Activated T-helper 1 cell treated with Interleukin-2 at 50 U/mL for 16 hours (primary cell): ENCODE measurements around the gene MTA1.

ENCODE experiments used
- DNase-seq: peaks from one replicate; pipeline ENCODE4 v3.0.0-alpha.2; 2020; ENCODE audit warnings: low read depth

MTA1 gene

GRCh38 chr14:105419195-105420091 is at the start of gene MTA1:
Gene MTA1 (plus strand): TSS chr14:105419827. CDS start chr14:105420036, 209 bp downstream.
- peak; percentile 33 for DNase-seq

DNA sequence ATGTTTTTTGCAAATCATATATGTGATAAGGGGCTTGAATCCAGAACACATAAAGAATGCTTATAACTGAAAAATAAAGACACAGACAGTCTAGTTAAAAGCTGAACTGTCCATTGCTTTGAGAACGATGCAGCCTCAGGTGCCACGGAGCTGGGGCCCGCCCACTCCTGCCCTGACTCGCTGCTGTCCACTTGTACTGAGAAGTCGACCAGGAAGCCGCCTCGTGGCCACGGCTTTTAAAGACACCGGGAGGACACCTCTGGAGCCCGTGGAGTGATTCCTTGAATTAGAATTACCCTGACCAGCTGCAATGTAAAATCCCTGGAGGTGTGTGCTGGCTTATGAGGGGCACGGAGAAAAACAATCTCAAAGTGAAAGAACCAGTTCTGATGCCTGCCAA is 45.2 kb upstream of the MTA1 start:
- DNase-seq: no peak

- DNase-seq: no peak
Observed at GRCh38 chr14:105375635-105376057, 44.0 kb upstream of the MTA1 start.

DNA sequence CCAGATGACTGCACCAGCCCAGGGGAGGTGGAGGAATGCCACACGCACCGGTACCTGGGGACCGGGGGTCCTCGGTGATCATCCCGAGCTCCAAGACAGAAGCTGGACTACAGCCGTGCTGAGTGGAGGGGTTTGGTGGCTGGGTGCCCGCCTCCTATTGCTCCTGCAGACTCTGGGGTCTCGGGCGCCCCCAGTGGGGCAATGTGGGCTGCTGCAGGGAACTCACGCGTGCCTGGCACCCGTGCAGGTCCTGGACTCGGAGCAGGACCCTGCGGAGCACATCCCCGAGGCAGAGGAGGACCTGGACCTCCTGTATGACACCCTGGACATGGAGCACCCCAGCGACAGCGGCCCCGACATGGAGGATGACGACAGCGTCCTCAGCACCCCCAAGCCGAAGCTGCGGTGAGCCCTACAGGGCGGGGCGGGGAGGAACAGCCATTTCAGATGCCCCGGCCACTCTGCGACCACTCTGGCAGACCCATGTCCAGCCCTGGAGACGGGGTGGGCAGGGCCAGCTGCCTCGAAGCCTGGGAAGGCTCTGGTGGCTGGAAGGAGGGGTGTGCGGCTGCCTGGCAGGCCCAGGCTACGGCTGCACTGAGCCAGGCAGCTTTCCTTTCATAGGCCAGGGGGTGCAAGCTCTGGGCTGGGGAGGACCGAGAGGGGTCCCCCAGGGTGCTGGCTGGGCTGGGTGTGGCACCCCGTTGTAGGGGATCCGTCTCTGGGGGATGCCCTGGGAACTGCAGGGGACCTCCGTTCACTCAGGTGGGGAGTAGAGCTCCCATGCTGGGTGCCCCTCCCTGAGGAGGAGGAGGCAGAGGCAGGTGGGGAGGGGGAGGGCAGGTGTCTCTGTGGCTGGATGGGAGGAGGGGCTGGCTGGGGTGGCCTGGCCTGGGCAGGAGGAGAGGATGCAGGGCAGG is 42.8 kb upstream of the MTA1 start:
- DNase-seq: no peak

DNA sequence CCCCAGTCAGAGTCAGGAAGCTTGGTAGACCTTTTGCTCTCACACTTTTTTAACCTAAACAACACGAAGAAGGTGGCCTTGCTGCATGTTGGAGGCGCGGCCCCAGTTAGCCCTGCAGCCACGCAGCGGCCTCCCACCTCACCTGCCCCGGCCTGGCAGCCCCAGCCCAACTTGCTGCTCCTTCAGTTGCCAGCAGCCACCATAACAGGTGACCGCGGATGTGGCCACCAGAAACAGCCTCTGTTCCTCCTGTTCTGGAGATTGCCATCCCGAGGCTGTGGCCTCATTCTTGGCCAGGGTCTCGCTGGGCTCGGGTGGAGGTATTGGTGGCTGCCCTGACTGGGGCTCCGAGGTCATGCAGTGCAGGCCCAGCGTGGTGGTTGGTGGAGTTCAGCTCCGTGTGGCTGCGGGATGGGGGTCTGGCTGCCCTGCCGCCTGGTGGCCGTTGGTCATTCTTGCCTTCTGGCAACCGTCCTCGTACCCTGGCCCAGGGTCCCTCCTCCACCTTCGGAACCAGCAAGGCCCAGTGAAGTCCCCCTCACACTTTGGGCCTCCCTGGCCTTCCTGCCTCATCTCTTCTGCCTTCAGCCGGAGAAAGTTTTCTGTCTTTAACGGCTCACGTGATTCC is 42.0 kb upstream of the MTA1 start:
- no peak for DNase-seq

DNA sequence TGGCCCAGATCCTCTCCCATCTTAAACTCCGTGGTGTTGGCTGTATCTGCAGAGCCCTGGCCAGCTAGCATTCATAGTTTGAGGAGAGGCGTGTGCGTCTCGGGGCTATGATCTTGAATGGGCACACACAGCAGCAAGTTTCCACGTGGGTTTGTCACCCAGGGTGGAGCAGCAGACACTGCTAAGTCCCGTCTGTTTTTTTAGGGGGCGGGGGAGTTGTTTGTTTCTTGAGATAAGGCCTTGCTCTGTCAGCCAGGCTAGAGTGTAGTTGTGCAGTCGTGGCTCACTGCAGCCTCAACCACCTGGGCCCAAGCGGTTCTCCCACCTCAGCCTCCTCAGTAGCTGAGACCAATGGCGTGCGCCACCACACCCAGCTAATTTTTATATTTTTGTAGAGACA is 41.4 kb upstream of the MTA1 start:
- no peak for DNase-seq

DNA sequence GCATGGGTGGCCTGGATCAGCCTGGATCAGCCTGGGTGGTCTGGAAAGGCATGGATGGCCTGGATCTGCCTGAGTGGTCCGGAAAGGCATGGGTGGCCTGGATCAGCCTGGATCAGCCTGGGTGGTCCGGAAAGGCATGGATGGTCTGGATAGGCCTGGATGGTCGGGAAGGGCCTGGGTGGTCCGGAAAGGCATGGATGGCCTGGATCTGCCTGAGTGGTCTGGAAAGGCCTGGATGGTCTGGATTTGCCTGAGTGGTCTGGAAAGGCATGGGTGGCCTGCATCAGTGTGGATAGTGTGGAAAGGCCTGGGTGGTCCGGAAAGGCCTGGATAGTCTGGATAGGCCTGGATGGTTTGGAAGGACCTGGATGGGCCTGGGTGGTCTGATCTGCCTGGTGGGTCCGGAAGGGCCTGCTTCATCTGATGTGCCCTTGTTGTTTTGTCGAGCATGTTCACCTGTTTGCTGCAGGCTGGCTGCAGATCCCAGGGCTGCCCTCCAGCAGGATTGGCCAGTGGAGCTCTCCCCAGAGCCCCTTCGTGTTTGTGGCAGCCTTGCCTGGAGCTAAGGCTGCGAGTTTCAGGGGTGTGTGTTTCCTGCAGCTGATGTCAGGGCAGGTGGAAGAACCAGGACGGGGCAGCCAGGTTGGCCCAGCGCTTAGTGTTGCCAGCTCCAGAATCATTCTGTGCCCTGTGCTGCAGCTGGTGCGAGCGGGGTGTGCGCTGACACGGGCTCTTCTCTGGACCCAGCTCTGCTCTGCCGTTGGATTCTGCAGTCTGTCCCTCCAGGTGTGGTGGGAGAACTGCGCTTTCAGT is 40.5 kb upstream of the MTA1 start:
- DNase-seq: no peak

GRCh38 chr14:105379946-105380345 is 39.7 kb upstream of the MTA1 start:
- DNase-seq: no peak

DNA sequence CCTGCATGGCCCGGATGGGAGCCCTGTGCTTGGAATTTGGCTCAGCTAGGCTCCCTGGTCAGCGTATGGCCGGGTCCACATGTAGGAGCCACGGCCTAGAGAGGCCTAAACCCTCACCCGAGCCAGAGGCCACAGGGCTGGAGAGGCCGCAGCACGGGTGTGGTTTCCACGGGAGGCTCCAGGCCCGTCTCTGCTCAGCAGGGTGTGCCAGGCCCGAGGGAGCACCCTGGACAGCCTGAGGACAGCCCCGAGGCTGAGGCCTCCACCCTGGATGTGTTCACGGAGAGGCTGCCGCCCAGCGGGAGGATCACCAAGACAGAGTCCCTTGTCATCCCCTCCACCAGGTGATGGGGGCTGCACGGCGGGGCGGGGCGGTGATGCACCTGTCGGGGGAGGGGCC is 38.9 kb upstream of the MTA1 start:
- no peak for DNase-seq

DNA sequence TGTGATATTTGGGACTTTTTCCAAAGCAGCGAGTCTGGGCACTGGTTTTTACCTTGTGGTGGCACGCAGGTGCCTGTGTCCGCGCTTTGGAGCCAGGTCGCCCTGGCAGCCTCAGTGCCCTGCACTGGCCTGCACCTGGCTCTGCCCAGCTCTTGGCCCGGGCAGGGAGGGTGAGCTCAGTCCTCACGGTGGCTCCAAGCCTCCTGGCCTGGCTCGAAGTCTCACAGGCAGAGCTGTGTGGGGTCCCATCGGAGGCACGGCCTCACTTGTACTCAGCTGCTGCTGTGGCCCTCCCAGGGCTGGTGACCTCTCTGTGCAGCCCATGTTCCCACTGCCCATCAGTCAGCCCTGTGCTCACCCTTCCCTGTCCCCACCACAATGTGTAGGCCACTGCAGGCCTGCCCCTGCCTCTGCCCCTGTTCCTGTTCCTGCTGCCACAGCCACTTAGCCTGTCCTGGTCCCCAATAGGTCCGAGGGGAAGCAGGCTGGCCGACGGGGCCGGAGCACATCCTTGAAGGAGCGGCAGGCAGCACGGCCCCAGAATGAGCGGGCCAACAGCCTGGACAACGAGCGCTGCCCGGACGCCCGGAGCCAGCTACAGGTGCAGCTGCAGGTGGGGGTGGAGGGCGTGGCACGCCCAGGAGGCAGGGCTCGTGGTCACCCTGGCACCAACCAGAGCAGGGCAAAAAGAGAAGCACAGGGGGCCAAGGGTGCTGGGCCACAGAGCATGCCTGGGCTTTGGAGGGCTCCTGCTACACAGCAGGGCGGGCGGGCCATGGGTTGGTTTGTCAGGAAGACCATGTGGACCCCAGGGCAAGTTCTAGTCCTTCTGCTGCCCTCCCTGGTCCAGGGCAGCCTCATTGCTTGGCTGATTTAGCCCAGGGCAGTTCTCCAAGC is 37.9 kb upstream of the MTA1 start:
- no peak for DNase-seq

GRCh38 chr14:105382343-105383082 is 37.1 kb upstream of the MTA1 start:
- DNase-seq: no peak

DNA sequence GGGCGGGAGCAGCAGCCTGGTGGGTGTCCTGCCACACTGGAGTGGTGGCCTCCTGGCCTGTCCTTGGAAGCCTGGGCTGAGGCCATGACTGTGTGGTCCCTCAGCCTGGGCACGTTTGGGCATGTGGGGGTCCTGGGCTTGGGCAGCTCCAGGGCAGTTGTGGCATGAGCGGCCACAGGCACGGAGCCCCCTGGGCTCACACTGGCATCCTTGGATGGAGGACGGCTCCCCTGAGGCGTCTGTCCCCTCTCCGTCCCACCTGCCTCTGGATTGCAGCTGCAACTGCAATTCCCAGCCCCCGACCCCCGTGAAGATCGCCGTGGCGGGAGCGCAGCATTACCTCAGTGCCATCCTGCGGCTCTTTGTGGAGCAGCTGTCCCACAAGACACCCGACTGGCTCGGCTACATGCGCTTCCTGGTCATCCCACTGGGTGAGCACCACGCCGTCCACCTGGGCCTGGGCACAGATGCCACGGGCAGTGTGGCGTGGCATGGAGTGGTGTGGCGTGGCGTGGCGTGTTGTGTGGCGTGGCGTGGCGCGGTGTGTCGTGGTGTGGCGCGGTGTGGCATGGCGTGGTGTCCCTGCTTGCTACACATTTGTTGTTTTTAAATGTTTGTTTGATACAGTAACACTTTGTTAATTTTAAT is 36.4 kb upstream of the MTA1 start:
- no peak for DNase-seq

GRCh38 chr14:105384041-105384557 is 35.5 kb upstream of the MTA1 start:
- no peak for DNase-seq

GRCh38 chr14:105384605-105385321 is 34.9 kb upstream of the MTA1 start:
- no peak for DNase-seq

- DNase-seq: no peak
Observed at GRCh38 chr14:105385322-105385637, 34.3 kb upstream of the MTA1 start.

DNA sequence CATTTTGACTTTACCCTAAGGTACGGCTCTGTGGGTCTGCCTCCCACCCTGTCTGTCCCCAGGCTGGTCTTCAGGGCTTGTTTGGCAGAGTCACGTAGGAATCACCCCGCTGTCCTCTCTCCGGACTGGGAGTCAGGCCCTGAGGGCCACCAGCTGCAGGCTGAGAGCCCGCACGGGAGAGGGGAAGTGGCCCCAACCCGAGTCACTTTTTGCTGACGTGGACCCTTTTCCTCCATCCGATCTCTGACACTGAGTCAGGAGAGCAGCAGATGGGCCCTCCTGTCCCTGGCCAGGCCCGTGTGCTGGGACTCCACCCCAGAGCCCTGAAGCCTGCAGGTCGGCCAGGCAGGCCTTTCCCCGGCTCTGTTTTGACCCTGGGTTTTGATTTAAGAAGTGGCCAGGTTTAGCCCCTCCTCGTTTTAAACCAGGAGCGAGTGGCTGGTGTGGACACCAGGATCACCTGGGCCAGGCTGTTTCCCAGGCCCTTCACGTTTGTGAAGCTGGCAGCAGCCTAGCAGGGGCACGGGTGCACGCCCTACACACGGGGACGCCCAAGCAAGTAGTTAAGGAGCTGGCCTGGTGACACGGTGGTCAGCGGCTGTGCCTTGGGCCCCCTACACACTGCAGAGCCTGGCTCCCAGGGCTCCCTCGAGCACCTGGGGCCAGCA is 33.8 kb upstream of the MTA1 start:
- no peak for DNase-seq

DNA sequence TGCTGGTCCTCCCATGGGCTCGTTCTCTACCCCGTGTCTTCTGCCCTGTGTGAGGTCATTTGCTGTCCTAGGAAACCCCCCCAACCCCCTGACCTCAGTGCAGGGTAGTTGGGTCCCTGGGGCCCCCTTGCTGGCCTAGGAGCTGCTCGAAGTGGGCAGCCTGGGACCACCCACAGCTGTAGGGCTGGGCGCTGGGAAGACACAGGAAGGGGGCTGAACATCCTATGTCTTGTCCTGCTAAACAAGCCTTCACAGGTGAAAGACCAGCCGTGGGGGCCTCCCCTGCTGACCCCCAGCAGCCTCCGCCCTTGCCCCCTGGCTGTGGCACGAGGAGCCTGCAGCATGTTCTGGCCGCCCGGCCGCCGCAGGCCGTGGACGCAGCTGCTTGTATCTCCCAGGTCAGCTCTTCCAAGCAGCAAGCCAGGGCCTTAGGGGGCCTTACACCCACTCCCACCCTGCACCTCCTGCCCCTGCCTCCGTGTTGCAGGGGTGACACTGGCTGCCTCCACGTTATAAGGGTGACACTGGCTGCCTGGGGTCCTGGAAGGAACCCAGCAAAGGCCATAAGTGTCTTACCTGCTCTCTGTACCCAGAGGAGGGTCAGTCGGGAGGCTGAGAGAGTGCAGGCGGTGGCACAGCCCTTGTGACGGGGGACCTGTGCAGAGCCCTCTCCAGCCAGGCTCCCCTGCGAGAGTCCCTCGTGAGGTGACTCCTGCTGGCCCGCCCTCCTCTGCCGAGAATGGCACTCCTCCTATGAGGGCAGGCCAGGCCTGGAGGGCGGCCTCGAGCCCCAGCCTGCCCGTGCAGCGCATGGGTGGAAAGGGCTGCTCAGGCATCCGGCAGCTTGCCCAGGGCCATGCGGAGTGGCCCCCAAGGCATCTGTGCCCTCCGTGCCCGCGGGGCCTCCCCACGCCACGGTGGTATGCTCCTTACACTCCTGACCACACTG is 32.8 kb upstream of the MTA1 start:
- no peak for DNase-seq
